ENCODE measurements around the gene GPN2.

DNA sequence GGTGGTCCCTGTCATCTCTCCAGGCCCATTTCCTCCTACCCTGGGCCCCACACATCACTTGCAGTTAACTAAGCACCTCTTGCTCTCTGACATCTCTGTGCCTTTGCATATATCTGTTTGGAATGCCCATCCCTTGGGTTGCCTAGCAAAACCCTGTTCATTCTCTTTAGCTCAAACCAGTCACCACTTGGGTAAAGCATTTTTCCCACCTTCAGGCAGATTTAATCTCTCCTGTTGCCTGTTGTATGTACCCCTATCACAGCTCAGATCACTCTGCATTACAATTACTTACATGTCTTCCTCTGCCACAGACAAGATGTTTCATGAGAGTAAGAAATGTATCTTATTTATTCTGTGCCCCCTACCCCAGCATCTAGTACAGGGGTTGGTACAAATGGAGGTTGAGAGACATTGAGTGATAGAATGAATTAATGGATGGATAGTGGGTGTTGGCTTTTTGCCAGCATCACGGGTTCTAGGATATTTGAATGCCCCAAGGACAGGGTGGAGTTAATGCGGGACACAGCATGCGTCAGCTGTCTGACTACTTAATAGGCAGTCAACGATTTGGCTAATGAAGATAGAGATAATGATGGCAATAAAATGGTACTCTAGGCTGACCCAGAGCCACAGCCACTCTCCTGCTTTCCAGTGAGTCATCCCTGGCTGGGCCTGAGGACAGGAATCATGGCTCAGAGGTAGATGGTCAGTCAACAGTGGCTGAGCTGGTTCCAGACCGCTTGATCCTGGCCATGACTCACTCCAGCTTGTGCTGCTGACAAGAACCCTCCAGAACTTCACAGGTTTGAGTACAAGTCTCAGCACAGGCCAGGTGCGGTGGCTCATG, 17.2 kb upstream of the GPN2 start:
- TF ChIP-seq POLR2AphosphoS5 (IDR thresholded peaks at IDR 0.05; ENCODE audit: low read depth, low read length) (no peak), POU2F2 (IDR thresholded peaks at IDR 0.05; ENCODE audit: low read depth, low read length) (no peak), PAX5 (IDR thresholded peaks at IDR 0.05; ENCODE audit: insufficient read depth, low read length, severe bottlenecking) (no peak), TAF1 (IDR thresholded peaks at IDR 0.05; ENCODE audit: low read depth, low read length) (no peak), POLR2A (IDR thresholded peaks at IDR 0.05; ENCODE audit: low read depth, low read length) (no peak), SPI1 (IDR thresholded peaks at IDR 0.05; ENCODE audit: low read depth, low read length) (no peak)

Data from GM12891 (cell line).